ENCODE results near the gene COPB2. TPM values are rescaled to one million over a fixed set of nuclear protein-coding genes. Genes with fewer than 3 reads are reported as not detected.
"Not testable (repeated sequence)": the region's sequence is repeated elsewhere in the genome, so short reads cannot be mapped to it uniquely, and the experiment has no call there.

The COPB2 gene
- total RNA-seq, 1 donor from 2014 or later: 96.6 TPM

DNA sequence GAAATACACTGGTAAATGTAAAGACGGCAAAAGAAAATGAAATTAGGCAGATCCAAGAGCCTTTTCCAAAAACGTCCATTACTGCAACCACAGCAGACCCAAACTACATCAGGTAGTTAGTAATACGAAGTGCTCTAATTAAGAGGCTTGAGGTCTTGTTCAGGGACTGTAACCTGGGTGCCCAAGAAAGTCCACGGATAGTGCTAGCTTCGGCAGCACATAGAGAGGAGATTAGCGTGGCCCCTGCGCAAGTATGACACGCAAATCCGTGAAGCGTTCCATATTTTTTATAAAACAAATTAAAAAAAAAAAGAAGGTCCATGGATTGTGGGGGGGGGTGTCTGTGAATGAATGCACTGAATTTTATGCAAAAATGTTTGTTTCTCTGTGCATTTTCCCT lies 1.4 kb downstream of the COPB2 start:
- DNase-seq (ENCODE audit: low spot score) (no peak), ATAC-seq (no peak)
- intact Hi-C loops (cut with DNase I): no loop called here

DNA sequence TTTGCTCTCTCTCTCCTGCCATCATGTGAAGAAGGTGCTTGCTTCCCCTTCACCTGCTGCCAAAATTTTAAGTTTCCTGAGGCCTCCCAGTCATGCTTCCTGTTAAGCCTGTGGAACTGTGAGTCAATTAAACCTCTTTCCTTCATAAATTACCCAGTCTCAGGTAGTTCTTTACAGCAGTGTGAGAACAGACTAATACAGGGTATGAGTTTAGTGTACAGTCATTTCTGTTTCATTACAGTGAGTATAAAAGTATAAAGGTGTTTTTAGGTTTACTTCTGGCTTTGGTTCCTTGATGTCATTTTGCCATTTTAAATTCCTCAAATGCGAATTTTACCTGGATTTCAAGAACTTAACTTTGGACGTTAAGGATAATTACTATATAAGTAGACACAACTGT lies 7.2 kb downstream of the COPB2 start:
- DNase-seq (ENCODE audit: low spot score); intact Hi-C loops (cut with DNase I); ATAC-seq: not testable (repeated sequence)

DNA sequence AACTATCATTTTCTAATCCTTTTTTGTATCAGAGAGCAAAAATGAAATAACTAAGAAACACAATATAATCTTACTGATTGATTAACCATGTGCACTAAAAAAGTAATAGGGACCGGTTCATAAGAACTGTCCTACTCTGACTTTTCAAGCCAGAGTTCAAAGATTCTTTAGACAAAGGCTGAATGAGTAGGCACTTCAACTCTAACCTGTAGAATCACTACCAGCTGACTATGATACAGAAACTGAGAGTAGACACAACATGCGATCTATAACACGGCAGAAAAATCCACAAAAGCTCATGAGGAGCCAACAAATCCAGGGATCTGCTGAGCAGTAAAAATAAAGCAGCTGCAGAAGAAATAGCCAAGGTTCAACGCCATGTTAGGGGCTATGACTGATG lies 8.9 kb downstream of the COPB2 start:
- no peak for ATAC-seq
- no peak for DNase-seq (ENCODE audit: low spot score)
- intact Hi-C loops (cut with DNase I): no loop called here

DNA sequence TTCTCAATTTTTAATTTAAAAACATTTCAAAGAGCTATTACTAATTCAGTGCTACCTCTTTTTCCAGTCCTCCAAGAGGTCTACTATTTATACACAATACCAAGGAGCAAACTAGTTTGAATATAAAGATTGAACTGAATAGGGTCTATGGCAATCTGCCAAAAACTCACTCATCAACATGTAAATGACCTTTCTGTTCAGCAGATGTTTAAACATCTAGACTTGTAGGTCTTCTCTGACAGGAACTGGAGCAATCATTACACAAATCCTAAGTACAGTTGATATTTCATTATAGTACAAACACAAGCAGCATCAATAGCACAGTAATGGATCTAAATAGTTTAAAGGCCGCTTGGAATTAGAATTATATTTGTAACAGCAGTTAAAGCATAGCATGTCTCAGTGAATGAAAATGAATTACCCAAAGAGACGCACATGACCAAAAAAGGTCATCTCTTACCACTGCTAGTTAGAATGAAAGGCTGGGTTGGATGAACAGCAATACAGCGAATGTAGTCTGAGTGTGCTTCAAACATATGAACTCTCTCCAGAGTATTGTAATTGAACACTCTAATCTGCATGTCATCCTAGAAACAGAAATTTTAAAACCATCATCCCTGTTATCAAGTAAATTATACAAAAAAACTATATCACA lies 10.7 kb downstream of the COPB2 start:
- intact Hi-C loops (cut with DNase I): no loop called here
- DNase-seq (ENCODE audit: low spot score) (no peak), ATAC-seq (no peak)

DNA sequence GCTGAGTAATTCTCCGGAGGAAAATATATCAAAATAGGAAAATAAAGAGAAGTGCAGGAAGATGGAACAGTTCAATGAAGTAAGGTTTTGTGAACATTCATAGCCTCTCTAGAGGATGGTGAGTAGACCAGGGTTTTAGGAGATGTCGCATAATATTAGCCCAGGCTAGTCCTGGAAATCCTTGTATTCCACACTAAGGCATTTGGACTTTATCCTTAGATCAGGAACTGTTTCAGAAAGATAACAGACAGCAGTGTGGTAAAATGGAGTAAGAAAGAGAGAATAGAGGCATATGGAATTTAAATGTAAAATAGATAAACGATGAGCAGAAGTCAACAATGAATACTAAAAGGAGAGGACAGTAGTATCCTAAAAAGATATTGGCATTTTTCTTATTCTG lies 12.1 kb downstream of the COPB2 start:
- intact Hi-C loops (cut with DNase I): no loop called here
- DNase-seq (ENCODE audit: low spot score) (no peak), ATAC-seq (no peak)

DNA sequence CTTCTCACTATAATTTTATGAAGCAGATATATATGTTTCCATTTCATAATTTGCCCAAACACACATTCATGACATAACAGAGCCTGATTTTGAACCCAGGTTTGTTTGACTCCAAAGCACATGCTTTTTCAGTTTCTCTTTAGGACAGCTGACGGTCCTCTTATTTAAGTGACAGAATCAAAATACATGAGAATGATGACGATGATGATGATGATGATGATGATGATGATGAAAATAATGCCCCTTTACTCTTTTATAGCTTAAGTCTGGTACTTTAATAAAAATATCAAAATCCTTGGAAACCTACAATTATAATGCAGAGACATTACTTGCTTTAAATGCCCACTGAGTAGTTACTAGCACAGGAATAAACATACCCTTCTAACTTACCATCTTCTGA lies 15.3 kb downstream of the COPB2 start:
- DNase-seq (ENCODE audit: low spot score) (no peak), ATAC-seq (no peak)
- intact Hi-C loops (cut with DNase I): no loop called here

GRCh38 chr3:139364549-139364948 lies 24.9 kb downstream of the COPB2 start:
- DNase-seq (ENCODE audit: low spot score): no peak
- intact Hi-C loops (cut with DNase I): no loop called here

DNA sequence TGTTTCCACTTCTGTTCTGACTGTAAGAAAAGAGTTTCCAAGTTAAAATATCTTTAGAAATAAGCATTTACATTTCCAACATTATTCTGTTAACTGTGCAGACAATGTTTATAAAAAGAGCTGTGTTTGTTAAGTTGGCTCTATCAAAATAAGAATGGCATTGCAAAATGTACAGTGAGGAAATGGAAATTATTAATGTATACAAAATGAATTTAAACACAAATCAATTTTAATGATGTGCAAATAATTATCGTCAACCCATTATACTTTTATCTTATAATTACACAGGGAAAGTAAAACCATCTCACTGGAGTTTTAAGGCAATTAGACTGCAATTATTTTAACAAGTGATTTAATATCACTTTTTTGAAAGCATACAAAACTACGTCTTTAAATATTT lies 28.2 kb downstream of the COPB2 start:
- no peak for ATAC-seq
- no peak for DNase-seq (ENCODE audit: low spot score)
- intact Hi-C loops (cut with DNase I): no loop called here

More at GRCh38 chr3:139364549-139364948, 24.9 kb downstream of the COPB2 start:
- no peak for ATAC-seq

DNA sequence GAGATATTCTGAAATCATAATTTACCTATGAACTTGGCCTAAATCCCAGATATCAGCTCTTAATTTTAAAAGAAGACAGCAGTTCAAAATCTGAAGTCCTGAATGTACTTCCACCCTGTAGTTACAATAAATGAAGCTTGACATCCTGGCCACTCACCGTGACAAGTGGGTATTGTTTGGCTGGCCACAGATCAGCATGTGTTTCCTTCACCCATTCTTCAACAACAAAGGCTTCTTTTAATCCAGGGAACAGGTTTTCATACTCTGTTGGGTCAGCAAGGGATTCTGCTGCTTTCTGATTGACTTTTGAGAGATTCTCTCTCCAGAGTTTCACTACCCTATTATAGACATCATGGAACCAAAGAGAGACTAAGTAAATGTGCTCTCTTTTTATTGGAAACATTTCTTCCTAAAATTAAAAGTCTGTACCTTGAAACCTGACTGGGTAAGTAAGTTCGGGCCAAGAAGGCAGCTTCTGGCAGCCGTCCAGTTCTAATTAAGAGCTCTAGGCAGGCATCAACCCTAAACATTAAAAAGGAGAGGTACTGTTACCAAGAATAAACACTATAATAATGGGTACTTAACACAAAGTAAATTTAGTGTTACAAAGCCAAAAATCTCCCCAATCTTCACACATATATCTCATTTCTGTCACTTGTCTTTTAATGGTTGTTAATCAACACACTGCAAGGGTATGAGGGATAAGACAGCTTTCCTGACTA lies 30.4 kb downstream of the COPB2 start:
- ATAC-seq (no peak), DNase-seq (ENCODE audit: low spot score) (no peak)
- intact Hi-C loops (cut with DNase I): no loop called here

GRCh38 chr3:139357899-139358298 lies 31.5 kb downstream of the COPB2 start:
- DNase-seq (ENCODE audit: low spot score) (no peak), ATAC-seq (no peak)
- intact Hi-C loops (cut with DNase I): no loop called here

- ATAC-seq (peak; percentile 30), DNase-seq (ENCODE audit: low spot score) (no peak)
- intact Hi-C loops (cut with DNase I): no loop called here
Measured at GRCh38 chr3:139355891-139356290, 33.6 kb downstream of the COPB2 start.

- DNase-seq (ENCODE audit: low spot score): no peak
- intact Hi-C loops (cut with DNase I): no loop called here
- peak; percentile 85 for ATAC-seq
Measured at GRCh38 chr3:139355476-139355875, 34.0 kb downstream of the COPB2 start.

DNA sequence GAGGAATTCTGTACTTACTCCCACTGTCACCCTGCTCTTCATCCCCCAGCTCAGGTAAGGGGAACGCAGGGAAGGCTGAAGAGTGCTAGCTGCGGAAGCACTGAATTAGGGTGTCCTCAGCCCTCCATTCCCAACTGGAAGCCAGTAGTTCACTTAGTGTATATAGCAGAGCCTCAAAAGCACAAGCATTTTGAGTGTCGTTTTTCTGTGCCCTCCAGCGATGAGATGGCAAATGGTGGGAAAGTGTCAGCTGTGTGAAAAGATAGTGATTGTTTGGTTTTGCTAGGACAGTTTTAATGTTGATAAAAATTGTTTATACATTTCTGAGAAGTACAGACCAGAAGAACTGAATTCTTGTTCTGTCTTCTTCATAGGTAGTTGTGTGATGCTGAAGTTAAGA lies 34.8 kb downstream of the COPB2 start:
- no peak for DNase-seq (ENCODE audit: low spot score)
- ATAC-seq: no peak
- intact Hi-C loops (cut with DNase I): no loop called here

DNA sequence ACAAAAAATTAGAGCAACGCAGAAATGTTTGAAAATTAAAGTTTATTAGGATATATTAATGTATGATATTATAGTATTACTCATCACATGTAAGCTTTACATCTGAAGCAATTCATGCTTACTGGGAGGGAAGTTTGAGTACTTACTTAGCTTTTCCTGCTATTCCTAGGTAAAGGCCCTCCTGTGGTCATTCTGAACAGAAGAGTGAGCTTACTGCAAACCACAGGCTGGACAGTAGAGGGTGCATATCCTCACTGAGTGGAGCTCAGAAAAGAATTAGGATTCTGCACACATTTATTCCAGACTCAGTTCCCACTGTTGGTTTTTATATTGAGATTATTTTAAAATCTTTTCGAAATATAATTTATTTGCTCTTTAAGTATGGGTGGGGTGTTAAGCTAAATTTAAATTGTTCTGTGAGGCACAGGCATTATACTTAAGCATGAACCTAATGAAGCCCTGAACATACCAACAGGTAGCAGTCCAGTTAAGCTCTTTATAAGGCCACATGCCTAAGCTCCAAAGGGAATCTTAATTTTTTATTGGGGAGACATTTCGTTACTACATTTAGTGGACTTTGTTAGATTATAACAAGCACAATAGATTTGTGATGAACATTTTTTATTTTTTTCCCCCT lies 35.4 kb downstream of the COPB2 start:
- no peak for DNase-seq (ENCODE audit: low spot score)
- intact Hi-C loops (cut with DNase I): no loop called here
- peak; percentile 48 for ATAC-seq

DNA sequence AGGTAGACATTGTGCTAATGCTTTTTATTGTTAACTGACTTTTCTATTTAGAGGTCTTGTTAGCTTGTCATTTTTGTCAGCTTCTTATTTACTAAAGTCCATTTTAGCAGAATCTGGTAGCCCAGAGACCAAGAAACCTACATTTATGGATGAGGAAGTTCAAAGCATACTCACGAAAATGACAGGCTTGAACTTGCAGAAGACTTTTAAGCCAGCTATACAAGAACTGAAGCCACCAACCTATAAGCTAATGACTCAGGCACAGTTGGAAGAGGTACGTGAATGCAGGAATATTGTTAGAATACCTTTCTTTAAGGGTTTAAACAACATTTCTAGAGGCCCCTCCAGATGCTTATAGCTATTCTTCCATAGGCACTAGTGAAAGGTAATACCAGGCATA lies 42.7 kb downstream of the COPB2 start:
- intact Hi-C loops (cut with DNase I): no loop called here

GRCh38 chr3:139343895-139344856 lies 45.3 kb downstream of the COPB2 start, which contains the start of gene MRPS22:
Gene MRPS22 (plus strand): TSS chr3:139344020. CDS start chr3:139344027, 7 bp downstream.
- DNase-seq (ENCODE audit: low spot score): peak; percentile 87
- peak; percentile 98 for ATAC-seq
- intact Hi-C loops (cut with DNase I): no loop called here

More for the DNA sequence above, 42.7 kb downstream of the COPB2 start:
- ATAC-seq (no peak), DNase-seq (ENCODE audit: low spot score) (no peak)

DNA sequence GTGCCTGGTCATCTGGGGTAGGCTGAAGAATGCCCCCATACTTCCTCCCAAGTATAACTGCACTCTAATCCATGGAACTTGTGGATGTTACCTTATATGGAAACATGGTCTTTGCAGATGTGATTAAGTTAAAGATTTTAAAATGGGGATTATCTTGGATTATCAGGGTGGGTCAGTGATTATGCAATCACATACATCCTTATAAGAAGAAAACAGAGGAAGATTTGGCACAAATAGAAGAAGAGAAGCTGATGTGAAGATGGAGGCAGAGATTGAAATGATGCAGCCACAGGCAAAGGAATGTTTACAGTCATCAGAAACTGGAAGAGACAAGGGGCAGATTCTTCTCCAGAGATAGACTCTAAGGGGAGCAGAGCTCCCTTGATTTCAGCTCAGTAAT lies 47.4 kb downstream of the COPB2 start:
- intact Hi-C loops (cut with DNase I): no loop called here
- no peak for ATAC-seq

GRCh38 chr3:139340784-139341183 lies 48.7 kb downstream of the COPB2 start:
- DNase-seq (ENCODE audit: low spot score) (no peak), ATAC-seq (no peak)
- intact Hi-C loops (cut with DNase I): no loop called here

More for the DNA sequence above, 47.4 kb downstream of the COPB2 start:
- DNase-seq (ENCODE audit: low spot score): no peak

All from sciatic nerve (tissue), 2 donors.